Measurements from ENCODE around the gene UGT1A8. TPM values are rescaled to one million over a fixed set of nuclear protein-coding genes. Genes with fewer than 3 reads are reported as not detected.

The UGT1A8 gene
- total and polyA plus RNA-seq, 11 donors: not detected

DNA sequence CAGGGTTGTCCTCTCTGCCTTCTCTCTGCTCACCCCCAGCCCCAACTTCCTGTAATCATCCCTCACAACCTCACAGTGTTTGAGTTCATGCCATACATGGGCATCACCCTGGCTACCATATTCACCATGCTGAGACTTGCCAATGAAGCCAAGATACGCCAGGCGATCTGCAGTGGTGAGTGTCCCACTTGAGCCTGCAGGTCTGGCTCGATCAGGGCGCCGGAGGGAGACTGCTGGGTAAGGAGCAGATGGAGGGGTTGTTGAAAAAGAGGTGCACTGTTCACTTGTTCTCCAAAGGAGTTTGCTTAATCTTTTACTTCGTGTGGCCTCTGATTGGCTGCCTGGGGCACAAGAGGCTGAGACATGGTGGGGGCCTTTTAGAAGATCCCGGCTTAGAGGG lies 175.3 kb downstream of the UGT1A8 start:
- Histone ChIP-seq H3K27me3 (no peaks in the 10 kb centered on the region), H3K4me3 (no peak overlapping the region), H3K27ac (no peak overlapping the region), H3K4me1 (no peaks in the 10 kb centered on the region), H3K36me3 (no peaks in the 10 kb centered on the region), H3K9me3 (no peaks in the 10 kb centered on the region)
- ATAC-seq: no peak
- intact Hi-C loops (cut with DNase I): no loop called here
- TF ChIP-seq POLR2A (IDR thresholded peaks at IDR 0.05): no peak
- 85 to 92% (median 90%) methylated on average over 7 of the region's 7 CpGs for WGBS, 4 donors
- DNase-seq: no peak

DNA sequence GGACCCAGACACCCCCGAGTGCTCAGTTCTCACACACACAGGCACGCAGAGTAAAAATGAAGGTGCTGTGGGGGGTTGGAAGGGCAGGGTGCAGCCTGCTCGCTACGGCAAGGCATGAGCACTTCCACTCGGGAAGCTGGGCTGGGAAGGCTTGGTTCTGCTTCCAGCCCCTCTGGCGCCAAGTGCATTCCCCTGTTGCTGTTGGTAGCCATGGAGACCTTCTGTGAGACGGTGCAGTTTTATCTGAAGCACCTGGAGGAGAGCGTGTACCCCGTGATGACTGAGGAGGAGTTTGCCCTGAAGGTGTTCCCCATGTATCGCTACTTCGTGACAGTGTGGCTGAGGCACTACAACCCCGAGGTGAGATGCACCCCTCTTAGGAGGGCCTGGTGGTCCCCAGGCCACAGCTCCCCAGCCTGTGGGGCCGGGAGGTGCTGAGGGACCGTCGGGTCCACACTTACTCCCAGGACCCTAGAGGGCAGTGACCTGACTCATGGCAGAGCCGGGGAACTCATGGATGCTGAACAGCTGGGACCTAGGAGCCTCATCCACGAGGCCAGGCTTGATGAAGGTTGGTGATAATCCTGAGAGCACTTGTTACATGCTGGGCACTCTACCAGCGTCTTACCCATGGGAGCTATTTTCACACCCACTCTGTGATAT lies 176.2 kb downstream of the UGT1A8 start:
- WGBS, 4 donors: 67 to 74% (median 72%) methylated on average over 15 to 18 of the region's 18 CpGs
- no peaks in the 10 kb centered on the region for H3K4me1 ChIP-seq
- H3K9me3 ChIP-seq: no peaks in the 10 kb centered on the region
- no peak for DNase-seq
- H3K4me3 ChIP-seq: no peak overlapping the region
- intact Hi-C loops (cut with DNase I): no loop called here
- no peak overlapping the region for H3K27ac ChIP-seq
- H3K36me3 ChIP-seq: no peaks in the 10 kb centered on the region
- no peak for TF ChIP-seq POLR2A (IDR thresholded peaks at IDR 0.05)
- TF ChIP-seq, protein P1, sequence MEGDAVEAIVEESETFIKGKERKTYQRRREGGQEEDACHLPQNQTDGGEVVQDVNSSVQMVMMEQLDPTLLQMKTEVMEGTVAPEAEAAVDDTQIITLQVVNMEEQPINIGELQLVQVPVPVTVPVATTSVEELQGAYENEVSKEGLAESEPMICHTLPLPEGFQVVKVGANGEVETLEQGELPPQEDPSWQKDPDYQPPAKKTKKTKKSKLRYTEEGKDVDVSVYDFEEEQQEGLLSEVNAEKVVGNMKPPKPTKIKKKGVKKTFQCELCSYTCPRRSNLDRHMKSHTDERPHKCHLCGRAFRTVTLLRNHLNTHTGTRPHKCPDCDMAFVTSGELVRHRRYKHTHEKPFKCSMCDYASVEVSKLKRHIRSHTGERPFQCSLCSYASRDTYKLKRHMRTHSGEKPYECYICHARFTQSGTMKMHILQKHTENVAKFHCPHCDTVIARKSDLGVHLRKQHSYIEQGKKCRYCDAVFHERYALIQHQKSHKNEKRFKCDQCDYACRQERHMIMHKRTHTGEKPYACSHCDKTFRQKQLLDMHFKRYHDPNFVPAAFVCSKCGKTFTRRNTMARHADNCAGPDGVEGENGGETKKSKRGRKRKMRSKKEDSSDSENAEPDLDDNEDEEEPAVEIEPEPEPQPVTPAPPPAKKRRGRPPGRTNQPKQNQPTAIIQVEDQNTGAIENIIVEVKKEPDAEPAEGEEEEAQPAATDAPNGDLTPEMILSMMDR (IDR thresholded peaks at IDR 0.05): no peak
- no peak for ATAC-seq
- H3K27me3 ChIP-seq: no peaks in the 10 kb centered on the region

DNA sequence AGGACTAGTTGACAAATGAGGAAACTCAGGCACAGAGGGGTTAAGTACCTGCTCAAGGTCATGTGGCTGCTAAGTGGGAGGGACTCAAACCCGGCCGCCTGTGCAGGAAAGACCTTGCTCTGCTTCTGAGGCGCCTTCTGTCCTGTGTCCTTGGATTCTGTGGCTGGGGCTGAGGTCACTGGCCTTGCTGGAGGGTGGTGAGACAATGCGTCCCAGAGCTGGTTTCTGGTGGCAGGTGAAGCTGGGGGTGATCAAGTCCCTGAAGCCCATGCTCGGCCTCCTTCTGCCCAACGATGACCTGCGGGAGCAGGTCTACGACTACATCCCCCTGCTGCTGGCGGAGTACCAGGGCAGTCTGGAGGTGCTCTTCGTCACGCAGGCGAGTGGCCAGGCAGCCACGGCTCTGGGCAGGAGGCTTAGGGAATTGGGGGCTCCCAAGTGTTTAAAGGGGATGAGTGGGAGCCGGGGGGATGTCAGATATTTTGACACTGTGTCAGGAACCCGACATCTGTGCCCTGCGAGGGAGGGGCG lies 176.8 kb downstream of the UGT1A8 start:
- WGBS, 4 donors: 73 to 88% (median 76%) methylated on average over 15 to 17 of the region's 17 CpGs

DNA sequence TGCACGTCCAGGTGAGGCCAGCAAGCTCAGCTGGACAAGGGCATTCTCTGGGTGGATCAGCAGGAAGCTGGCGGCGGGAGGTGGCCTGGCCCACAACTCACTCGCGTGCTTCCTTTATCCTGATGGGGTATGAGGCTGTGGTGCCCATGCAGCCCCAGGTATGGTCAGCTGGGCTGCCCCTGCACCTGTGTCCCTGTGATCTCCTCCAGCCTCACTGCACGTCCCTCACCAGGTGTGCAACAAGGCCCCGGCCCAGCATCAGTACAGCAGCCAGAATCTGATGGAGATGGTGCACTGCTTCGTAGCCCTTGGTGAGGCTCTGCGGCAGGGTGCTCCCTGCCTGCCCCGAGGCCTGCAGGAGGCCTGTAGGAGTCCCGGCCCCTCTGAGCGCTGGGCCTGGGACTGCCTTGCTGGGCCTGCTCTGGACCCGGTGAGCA lies 178.3 kb downstream of the UGT1A8 start:
- DNase-seq: no peak
- intact Hi-C loops (cut with DNase I): no loop called here
- no peaks in the 10 kb centered on the region for H3K36me3 ChIP-seq
- H3K4me3 ChIP-seq: no peak overlapping the region
- TF ChIP-seq, protein P1 (IDR thresholded peaks at IDR 0.05): no peak
- no peak for TF ChIP-seq POLR2A (IDR thresholded peaks at IDR 0.05)
- H3K27me3 ChIP-seq: no peaks in the 10 kb centered on the region
- H3K27ac ChIP-seq: no peak overlapping the region
- 80 to 91% (median 91%) methylated on average over 1 to 13 of the region's 13 CpGs for WGBS, 4 donors
- no peak for ATAC-seq
- H3K4me1 ChIP-seq: no peaks in the 10 kb centered on the region
- H3K9me3 ChIP-seq: no peaks in the 10 kb centered on the region

More for the DNA sequence above, 176.8 kb downstream of the UGT1A8 start:
- no peak overlapping the region for H3K4me3 ChIP-seq
- H3K27me3 ChIP-seq: no peaks in the 10 kb centered on the region
- H3K4me1 ChIP-seq: no peaks in the 10 kb centered on the region
- TF ChIP-seq, protein P1 (IDR thresholded peaks at IDR 0.05): no peak
- no peak for TF ChIP-seq POLR2A (IDR thresholded peaks at IDR 0.05)
- DNase-seq: no peak
- intact Hi-C loops (cut with DNase I): no loop called here
- H3K36me3 ChIP-seq: no peaks in the 10 kb centered on the region
- no peak overlapping the region for H3K27ac ChIP-seq
- ATAC-seq: no peak
- no peaks in the 10 kb centered on the region for H3K9me3 ChIP-seq

Data from heart left ventricle (tissue), 16 donors.